Stimulated activated CD8-positive, alpha-beta memory T cell treated with anti-CD3 and anti-CD28 coated beads, Interleukin-7, amount 100 ng/mL, for 24 hours (primary cell): ENCODE results near the gene EIF2D.
"Not testable (repeated sequence)": the region's sequence is repeated elsewhere in the genome, so short reads cannot be mapped to it uniquely, and the experiment has no call there.

Source experiments
- DNase-seq: peaks from one replicate; pipeline ENCODE4 v3.0.0-alpha.2; 2020; ENCODE audit warnings: low read depth

EIF2D gene

DNA sequence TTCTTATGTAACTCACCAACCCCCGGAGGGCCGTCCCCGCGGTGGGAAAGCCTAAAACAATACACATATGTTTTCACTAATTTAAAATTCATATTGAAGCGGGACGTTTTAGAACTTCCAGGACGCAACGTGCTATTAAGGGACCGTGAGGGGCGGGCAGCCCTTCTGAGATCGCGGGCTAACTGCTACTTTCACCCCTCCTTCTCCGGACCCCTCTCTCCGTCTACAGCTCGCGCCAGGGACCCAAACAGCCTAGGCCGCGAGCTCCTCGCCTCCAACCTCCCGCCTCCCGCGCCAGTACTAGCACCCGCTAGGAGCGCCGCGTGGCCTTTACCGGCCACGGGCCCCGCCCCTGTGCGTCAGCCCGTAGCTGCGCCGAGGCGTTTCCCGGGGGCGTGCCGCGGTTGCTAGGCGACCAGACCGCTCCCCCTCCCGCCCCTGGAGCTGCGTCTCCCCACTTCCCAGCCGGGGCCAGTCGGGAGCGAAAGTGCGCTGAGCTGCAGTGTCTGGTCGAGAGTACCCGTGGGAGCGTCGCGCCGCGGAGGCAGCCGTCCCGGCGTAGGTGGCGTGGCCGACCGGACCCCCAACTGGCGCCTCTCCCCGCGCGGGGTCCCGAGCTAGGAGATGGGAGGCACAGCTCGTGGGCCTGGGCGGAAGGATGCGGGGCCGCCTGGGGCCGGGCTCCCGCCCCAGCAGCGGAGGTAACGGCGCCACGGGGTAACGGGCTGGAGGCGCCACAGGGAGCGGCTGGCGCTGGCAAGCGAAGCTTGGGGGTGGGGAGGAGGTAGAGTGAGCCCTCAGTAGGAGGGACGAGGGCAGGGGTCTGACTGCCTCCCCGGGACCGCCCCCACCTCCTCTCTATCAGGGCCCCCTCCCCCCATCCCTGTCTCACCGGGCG is 23.1 kb upstream of the EIF2D start, which contains the start of gene DYRK3:
Gene DYRK3, plus strand, starts transcription at position 457 of the 898 bp plus-strand sequence. Its CDS starts 168 bp downstream, at position 625.
- peak; percentile 86 for DNase-seq

DNA sequence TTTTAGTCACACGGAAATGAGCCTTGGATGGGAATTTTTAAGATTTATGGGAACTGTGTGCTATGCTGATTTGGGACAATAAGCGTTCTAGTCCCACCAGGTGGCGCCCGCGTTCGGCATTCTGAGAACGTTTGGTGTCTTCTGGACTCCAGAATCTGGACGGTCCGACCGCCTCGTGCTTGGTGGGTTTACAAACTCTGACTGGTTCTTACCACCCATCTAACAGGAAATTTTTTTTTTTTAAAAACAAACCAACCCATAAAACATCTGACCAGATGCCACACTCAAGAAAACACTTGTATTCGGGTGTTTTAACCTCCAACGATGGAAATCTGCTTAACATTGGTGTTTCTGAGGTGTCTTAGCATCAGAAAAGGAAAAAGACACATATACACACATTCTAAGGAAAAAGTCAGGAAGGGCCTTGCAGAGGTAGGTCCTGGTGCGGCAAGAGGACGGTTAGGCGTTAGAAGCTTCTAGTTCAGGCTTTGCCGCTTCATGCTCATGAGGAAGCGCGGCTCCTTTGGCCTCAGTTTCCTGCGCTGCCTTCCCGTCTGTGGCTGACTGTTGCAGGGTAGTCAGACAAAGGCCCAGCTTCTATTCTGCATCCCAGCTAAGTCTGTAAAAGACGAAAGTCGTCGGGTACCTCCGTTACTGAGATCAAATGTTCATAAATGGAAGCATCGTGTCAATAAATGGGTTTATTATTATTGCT is 22.3 kb upstream of the EIF2D start:
- peak; percentile 70 for DNase-seq

DNA sequence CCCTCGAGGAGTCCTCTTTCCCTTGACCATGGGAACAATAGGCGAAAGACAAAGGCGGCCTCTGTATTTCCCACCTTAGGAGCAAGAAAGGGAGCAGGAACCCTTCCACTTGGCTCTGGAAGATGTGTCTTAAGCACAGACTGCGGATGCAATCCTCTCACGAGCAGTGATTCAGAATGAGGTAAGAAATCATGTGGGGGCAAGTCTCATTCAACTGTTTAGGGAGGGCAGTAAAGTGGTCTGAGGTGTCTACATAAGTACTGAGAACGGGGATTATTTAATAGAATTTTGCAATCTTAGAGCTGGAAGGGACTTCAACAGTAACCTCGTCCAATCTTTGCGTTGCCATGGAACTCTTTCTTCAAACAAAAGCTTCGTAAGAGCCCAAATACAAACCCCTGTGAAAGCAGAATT is 21.4 kb upstream of the EIF2D start:
- no peak for DNase-seq

DNA sequence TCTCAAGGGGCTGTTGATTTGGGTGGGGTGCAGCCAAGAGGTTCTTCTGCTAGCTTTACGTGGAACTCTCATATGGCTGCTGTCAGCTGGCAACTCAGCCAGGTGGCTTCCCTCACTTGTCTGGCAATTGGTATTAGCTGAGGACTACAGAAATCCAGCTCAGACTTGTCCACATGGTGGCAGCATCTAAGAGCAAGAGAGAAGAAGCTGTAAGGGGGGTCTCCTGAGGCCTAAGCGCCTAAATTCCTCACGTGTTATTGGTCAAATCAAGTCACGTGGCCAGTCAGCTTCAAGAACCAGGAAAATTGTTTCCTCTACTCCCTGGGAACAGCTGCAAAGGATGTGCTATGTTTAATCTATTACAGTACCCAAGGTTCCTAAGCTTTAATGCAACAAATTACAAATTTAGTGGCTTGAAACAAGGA is 18.8 kb upstream of the EIF2D start:
- no peak for DNase-seq

DNA sequence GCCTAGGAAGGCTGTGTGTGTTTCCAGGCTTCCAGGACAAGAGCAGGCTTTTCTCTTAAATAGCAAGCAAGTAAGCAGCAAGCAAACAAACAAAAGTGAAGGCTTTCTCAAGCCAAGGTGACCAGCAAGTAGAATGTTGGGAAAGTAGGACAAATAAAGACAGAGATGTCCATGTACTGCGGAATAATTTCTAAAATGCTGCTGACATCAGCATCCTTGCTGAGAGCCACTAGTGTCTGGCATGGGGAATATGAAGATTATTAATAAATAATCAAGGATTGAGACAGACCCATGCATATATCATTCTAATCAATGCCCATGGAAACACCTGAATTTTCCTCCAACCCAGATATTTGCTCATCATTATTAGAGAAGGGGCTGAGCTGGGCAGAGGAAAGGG is 16.7 kb upstream of the EIF2D start:
- DNase-seq, result no peak

DNA sequence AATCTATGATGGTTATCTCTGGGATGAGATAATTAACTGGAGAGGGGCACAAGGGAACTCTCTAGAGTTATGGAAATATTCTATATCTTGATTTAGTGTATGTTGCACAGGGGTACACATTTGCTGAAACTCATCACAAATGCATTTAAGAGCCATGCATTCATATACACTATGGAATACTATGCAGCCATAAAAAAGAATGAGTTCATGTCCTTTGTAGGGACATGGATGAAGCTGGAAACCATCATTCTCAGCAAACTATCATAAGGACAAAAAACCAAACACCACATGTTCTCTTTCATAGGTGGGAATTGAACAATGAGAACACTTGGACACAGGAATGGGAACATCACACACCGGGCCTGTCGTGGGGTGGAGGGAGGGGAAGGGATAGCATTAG is 14.1 kb upstream of the EIF2D start:
- not testable (repeated sequence) for DNase-seq

DNA sequence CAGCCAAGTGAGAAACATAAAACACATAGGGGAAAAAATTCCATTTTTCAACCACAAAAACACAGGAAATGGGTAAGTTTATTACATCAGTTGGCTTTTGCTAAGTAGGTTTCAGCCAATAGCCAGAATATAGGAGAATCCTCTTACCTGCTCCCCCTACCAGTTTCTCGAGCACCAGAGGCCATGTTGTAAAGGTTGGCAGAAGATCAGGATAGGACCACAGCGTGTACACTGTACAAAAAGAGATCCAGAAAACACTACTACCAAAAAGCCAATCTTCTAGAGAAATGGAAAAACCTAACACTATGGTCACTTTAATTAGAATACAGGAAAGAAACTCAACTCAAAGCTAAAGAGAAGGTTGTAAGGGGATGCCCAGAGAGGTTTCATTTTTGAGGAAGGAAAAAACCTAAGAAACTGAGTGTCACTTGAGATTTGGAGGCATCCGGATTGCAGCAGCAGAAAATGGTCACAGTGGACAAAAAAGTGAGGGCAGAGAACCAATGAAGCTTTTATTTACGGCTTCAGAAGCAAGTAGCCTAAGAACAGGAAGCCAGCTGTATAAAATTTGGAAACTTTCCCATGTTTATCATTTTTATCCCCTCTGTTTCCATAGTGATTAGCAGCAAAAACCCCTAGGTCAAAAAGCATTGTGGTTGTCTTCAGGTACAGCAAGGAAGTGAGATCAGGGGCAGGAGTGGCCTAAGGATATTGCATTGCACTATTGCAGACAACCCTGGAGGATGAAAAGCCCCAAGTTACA is 2.9 kb downstream of the EIF2D start:
- no peak for DNase-seq

DNA sequence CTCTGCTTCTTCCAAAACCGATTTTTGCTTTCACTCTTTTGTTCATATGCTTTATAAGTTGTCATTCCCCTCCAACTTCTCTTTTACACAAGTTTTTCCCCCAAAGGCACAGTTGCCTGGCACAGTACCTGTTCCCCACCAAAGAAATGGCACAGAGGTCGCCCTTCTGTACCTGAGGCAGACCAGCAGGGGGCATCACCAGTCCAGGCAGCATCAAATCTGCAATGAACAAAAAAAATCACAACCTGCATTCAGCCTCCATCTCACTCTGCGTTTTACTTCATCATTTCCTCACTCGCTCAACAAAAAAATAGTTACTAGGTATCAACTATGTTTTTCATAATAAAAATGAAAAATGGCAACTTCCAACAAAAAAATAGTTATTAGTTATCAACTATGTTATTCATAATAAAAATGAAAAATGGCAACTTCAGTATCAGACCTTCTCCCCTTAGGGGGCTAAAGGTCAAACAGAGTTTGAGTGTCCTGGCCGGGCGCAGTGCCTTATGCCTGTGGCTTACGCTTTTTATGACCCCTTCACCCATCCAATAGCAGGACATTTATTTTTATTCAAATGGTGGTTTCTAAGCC is 4.1 kb downstream of the EIF2D start:
- DNase-seq, result peak; percentile 33

DNA sequence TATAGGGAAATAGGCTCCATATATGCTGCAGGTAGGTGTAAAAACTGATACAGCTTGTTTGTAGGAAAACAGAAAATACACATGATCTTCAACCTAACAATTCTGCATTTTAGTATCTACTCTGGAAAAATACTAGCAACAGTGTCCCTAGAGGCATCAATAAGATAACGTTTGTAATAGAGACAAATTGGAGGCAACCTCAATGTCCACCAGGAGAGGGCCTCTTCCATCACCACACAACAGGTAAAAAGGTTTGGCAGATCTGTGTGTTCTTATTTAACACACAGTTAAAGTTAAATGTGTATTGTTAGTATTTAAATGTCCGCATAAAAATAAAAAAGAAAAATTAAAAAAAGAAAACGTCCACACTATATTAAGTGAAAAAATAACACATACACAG is 5.4 kb downstream of the EIF2D start:
- DNase-seq, result no peak

DNA sequence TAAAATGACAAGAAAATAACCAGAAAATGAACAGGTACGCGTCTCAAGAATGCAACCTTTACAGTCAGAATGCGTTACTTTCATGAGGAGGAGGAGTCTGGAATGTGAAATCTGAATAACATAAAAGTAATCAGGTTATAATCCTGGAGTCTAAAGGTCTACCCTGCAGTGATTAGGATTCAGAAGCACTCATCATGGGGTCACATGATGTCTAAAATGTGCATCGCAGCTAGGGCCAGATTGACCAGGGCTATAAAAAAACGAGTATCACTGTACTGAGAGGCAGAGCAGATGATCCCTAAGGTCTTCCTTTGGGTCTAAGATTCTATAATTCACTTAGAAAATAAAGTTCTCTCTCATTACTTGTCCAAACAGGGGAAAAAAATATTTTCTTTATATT is 7.4 kb downstream of the EIF2D start:
- DNase-seq, result no peak

DNA sequence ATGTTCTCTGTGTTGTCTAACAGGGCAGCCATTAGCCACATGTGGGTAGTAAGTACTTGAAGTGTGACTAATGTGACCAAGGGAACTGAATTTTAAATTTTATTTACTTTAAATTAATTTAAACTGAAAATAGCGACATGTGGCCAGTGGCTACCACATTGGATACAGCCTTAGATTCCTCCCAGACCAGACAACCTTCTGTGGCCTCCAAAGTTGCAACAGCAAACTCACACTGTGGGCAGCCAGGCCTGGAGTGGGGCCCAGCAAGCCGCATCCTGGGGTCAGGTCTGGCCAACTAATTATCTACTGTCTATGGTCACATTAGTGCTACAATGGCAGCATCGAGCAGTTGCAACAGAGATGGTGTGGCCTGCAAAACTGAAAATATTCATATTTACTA is 11.7 kb downstream of the EIF2D start:
- no peak for DNase-seq

DNA sequence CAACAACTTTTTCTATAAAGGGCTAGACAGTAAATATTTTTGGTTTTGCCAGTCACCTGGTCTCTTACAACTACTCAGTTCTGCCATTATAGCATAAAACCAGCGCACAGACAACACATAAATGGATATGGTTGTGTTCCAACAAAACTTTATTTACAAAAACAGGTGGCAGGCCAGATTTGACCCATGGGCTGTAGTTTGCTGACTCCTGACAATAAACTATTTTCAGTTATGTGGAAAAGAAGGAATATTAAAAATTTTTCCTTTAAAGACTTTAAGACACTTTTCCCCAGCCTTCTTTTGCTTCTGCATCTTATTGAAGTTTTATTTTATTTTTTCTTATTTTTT is 16.0 kb downstream of the EIF2D start:
- DNase-seq, result no peak

DNA sequence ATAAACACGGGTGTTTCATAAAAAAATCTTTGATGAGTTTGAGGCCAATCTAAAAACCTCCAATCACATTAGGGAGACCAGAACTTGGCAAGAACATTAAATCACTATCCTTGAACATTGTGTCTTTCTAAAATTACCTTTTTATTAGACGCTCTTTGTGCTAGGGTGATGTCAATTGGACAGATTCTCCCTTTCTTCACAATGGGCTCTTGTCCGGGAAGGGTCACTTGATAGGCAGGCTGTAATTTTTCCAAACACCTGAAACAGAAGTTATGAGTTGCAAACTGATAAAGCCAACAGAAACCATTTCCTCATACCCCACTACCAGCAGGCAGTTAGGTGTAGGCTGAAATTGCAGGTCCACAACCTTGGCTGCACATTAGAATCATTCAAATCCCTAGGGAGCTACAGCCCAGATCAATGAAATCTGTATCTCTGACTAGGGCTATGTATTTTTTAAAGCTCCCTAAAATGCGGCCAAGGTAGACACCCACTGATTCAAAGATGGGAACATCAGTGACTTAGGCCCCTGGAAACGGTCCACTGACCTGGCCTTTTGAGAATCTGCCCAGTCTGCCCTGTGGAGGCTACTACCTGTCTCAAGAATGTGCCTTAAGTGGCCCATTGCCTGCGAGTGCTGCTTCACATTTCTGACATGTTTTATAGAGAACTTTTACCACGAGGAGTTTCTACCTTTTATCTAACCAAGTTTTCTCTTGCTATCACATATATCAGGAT is 16.5 kb downstream of the EIF2D start:
- no peak for DNase-seq

DNA sequence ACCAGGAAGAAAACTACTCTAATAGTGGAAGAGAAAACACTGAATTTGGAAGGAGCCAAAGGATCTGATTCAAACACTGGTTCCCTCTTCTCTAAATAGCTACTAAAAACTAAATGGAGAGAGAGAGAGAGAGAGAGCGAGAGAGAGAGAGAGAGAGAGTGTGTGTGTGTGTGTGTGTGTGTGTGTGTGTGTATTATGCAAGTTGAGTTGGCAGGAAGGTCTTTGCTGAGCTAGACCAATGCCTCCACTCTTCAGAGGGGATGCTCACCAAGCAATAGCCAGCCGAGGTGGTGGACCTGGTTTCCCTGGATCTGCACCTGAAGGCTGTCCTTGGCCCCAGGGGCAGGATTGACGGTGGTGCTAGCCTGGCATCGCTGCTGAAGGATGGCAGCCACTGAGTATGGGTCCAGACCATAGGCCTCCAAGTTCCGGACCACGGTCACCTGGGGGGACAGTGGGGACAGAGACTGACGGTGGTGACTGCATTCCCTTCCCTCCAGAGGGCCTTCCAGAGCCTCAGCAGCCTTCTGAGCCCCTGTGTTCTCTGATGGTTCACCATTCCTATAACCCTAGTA is 18.8 kb downstream of the EIF2D start:
- DNase-seq, result no peak

DNA sequence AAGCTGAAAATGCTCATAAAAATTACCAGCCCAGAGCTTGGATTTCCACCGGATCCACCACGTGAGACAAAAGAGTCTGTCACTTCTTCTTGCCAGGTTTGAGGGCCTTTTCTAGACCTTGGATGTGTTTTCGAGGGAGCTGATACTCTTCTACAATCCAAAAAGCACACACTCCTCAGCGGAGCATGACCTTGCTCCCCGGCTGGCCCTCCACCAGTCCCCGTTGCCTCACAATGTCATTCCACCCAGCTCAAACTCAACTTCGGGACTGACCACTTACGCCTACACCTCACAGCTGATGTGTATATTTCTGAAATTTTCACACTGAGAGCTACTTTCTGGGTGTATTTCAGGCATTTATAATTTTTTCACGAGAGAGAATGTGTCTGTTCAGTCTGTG is 20.6 kb downstream of the EIF2D start:
- no peak for DNase-seq

DNA sequence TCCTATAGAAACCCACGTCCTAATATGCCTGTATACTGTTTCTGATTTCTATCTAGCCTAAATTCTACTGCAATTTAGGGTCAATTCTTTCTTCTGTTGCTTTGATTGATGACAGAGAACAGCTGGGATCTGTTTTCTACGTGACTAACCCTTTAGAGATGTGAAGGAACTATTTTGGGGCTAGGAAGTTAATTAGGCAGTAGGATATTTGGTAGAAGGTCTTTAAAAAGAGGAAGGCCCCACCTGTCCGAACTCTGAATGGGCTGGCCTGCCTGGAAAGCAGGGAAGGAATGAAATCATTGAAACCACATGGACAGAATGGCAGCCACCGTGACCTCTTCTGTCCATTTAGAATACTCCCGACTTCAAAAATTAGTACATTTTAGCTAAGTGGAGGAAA is 21.0 kb downstream of the EIF2D start:
- no peak for DNase-seq

DNA sequence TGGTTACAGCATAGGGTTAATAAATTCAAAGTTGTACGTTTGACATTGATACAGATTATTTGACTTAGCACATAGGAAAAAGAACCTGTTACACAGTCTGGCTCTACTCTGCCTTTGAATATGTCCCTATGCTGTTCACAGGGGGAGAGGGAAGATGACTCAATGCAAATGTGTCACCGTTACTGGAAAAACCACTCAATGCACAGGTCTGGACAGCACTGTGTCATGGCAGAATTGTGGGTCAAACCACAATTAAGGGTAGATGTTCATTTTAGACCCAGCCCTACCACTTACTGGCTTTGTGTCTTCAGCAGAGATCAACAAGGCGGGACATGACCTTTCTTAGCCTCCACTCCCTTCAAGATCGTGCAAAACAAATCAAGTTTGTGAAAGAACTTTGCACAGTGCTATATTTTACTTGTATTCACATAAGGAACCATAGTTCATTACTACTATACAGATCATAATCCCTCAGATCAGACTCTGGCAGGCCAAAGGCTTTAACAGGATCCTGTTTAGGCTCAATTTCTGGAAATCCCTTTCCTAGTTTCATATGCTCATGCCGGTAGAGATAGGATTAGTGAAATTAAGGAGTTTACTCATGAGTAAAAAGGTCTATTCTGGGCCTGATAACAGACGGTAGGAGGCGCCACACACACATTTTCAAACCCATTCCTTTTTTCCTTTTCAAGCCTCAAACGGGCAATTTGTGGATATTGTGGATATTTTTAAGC is 22.1 kb downstream of the EIF2D start:
- DNase-seq, result no peak

DNA sequence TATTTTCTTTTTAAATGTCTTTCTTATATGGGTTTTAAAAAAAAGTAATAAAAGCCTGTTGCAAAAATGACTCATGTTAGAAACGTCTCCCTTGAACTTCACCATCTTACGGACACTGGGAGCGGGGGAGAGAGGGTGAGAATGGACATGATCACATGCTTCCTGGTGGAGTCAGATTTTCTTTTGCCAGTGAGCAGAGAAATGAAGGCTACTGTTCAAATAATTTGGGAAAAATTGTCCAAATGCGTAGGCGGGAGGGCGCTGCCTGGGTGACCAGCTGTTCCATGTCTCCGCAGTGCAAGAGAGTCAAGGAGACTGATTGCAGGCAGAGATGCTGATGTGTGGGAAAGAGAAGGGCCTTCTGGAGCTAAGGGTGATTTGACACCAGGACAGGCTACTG is 23.1 kb downstream of the EIF2D start:
- DNase-seq, result no peak

DNA sequence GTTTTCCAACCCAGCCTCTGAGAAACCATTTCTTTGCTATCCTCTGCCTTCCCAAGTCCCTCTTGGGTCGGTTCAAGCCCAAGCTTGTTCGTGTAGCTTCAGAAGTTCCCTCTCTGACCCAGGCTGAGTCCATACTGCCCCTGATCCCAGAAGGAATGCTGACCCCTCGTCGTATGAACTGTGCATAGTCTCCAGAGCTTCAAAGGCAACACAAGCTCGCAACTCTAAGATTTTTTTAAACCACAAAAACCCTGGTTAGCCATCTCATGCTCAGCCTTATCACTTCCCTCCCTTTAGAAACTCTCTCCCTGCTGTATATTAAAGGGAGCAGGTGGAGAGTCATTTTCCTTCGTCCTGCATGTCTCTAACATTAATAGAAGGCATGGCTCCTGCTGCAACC is 23.8 kb downstream of the EIF2D start:
- DNase-seq, result no peak

DNA sequence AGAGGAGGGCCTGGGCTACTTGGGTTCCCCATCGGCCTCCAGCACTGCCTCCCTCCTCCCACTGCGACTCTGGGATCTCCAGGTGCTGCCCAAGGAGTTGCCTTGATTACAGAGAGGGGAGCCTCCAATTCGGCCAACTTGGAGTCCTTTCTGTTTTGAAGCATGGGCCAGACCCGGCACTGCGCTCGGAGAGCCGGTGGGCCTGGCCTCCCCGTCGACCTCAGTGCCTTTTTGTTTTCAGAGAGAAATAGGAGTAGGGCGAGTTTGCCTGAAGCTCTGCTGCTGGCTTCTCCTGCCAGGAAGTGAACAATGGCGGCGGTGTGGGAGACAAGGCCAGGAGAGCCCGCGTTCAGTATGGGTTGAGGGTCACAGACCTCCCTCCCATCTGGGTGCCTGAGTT is 24.4 kb downstream of the EIF2D start:
- no peak for DNase-seq
